HG03060 (cell line): ENCODE results near the gene ATE1.
"Not testable (repeated sequence)": the region's sequence is repeated elsewhere in the genome, so short reads cannot be mapped to it uniquely, and the experiment has no call there.

Experiments
- ATAC-seq: cut with Tn5 transposase; IDR thresholded peaks from one replicate; pipeline ENCODE4 v1.9.1; 2021; ENCODE audit warnings: low read depth, moderate number of reproducible peaks; ENCODE audit not compliant: unreplicated experiment

The ATE1 gene

DNA sequence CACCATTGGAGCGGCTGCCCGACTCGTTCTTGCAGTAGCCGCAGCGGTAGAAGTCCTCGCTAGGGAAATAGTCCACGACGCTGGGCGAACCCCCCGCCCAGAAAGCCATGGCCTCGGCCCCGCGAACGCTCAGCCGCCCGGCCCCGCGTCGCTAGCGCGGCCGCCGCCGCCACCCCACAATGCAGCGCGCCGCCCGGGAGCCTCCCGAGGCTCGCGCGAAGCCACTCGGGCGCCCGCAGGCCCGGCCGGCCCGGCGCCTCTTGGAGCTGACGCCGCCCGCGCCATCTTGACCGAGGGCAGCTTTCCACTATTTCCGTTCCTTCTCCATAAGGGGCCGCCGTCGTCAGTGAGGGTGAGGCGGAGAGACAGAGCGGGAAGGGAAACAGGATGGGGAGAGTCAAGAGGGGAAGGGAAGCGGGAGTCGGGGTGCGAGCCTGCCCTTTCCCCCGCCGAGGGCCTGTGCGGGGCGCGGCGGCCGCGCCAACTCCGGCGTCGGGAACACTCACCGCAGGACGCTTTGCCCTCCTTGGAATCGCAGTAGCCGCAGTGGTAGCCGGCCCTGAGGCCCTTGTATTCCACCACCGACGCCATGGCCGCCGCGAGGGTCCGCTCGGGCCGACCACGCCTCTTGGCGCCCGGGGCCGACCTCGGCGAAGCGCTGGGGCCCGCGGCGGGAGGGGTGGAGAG, at the start of gene ATE1:
ATE1 (minus strand) TSS at position 191 of the 687 bp plus-strand sequence; CDS start at position 109, 82 bp downstream.
- ATAC-seq, result peak; percentile 44

- no peak for ATAC-seq
These were observed 48.8 kb upstream of the ATE1 start for GRCh38 chr10:121976607-121977006.

- no peak for ATAC-seq
These were observed 47.7 kb upstream of the ATE1 start for GRCh38 chr10:121975295-121976086.

DNA sequence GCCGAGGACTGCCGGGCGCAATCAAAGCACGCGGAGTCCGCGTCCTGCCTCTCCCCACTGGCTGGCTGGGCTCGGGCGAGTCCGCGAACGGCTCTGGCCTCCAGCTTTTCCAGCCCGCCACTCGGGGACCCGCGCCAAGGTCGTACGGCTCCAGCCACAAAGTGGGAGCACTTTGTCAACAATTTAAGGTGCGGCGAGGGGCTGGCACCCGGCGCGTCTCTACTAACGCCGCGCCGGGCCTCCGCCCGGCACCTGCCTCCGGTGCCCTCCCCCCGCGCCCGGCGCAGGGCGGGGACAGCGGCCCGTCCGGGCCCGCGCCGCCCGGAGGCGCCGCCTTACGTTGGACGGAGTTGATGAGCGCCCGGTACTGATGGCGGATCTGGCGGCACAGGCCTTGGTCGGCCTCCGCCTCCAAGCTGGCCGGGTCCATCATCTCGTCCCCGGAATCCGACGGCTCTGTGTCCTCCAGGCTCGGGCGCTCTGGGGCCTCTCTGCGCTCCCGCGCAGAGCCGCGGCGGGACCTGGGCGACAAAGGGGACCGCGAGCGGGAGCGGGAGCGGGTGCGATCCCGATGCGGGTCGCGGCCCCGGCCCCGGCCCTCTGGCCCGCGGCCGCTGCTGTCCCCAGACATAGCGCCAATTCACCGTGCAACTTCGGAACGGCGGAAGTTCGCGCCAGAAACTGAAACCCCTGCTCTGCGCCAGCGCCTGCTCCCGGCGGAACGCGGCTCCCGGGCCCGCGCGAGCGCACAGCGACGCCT, 46.9 kb upstream of the ATE1 start, which contains the start of gene NSMCE4A:
NSMCE4A (minus strand) TSS at position 683 of the 760 bp plus-strand sequence; CDS start at position 631, 52 bp downstream.
- peak; percentile 43 for ATAC-seq

- no peak for ATAC-seq
These were observed 46.2 kb upstream of the ATE1 start for GRCh38 chr10:121974019-121974534.

- not testable (repeated sequence) for ATAC-seq
These were observed 41.3 kb upstream of the ATE1 start for GRCh38 chr10:121969086-121969485.

DNA sequence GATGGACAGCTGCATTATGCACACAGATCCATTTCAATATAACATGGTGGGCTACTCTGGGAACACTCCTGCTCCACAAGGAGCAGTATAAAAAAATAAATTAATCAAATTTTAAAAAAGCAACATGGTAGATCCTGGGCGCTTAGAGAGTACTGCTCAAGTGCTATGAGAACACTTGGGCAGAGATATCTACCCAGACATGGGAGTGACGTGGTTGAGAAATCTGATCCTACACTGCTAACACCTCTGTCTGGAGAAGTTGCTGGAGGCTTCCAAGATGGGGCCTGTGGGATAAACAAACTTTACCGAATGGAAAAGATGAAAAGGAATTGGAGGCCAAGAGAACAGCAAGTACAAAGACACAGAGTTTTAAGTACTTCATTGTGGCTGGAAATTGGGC, 38.2 kb upstream of the ATE1 start:
- no peak for ATAC-seq

DNA sequence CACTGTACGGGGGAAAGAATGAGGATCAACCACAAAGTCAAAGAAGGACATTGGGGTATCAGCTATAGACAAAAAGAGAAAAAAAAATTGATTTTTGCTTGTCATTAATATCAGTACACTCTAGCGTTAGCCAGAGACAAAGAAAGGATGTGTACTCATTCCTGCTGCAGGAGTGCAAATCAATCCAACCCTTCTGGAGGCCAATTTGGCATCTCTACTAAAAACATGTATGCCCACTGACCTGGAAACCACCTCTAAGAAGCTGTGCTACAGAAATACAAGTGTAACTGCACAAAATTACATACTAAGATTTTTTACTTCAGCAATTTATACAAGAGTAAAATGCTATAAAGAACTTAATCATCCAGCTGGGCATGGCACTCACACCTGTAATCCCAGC, 33.6 kb upstream of the ATE1 start:
- ATAC-seq, result no peak

- ATAC-seq, result no peak
These were observed 31.8 kb upstream of the ATE1 start for GRCh38 chr10:121959671-121960070.

- ATAC-seq, result no peak
These were observed 28.6 kb upstream of the ATE1 start for GRCh38 chr10:121956111-121957061.

DNA sequence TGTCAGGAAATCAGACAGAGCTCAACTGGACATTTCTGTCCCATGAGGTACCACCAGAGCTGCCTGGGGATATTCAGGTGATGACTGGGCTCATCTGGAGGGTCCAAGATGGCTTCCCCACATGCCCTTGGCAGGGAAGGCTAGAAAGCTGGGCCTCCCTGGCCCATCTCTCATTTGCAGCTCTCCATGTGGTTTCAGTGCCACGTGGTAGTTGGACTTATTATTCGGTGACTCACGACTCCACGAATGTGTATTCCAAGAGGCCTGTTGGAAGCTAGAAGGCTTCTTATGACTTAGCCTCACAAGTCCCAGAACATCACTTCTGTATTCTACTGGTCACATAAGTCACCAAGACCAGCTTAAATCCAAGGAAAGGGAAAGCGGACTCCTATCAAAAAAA, 24.4 kb upstream of the ATE1 start:
- no peak for ATAC-seq

DNA sequence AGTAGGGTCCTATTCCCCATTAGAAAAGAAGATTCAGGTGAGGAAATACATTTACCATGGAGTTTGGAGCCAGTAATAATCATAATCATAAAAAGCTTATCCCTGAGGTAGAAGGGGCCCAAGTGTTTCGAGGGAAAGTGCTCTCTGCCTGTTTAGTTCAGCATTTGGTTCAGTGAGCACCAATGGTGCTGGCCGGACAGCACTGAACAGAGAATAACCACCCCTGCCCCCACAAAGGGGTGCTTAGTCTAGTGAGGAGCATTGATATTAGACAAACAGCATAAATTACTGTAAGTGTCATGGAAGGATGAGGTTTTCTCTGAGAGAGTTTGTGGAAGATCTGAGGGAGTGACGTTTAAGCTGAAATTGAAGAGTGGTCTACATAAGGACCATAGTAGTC, 21.6 kb upstream of the ATE1 start:
- no peak for ATAC-seq

GRCh38 chr10:121949049-121949448, 21.2 kb upstream of the ATE1 start:
- no peak for ATAC-seq

GRCh38 chr10:121947343-121948330, 19.8 kb upstream of the ATE1 start:
- no peak for ATAC-seq

DNA sequence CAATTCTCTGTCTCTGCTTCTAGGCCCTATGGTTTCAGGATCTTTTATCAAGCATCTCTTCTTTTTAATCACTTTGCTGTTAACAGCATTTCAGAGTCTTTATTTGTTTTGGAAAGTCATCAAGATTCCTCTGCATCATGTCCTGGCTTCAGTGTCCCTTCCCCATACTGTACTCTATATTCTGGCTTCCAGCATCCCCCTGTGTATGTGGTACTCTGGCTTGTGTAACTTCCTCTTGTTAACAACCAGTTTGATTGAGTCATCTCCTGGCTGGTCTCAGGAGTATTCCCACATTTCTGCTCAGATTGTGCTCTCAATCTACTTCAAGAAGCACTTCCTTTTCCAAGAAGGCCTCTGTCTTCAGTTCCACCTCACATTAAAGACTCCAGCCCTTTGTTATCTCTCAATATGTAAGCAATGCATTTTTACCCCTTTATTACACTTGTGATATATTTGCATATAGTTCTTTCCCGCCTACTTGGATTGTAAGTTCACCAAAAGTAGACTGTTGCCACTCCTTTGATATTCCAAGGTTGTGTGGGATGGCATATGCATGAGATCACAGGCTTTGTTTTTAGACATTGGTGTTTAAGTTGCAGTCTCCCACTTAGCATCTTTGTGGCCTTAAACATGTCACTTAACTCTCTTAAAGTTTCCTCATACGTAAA, 15.1 kb upstream of the ATE1 start:
- no peak for ATAC-seq

DNA sequence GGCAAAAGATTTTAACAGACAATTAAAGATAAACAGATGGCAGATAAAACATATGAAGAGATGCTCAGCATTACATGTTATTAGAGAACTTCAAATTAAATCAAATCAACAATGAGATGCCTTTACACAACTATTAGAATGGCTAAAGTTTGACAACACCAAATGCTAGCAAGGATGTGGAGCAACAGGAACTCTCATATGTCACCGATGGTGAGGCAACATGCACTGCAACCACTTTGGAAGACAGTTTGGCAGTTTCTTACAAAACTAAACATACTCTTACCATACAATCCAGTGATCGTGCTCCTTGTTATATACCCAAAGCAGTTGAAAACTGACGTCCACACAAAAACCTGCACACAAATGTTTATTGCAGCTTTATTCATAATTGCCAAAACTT, 13.7 kb upstream of the ATE1 start:
- ATAC-seq, result no peak

- no peak for ATAC-seq
These were observed 8.5 kb upstream of the ATE1 start for GRCh38 chr10:121936295-121936694.

- ATAC-seq, result no peak
These were observed 7.9 kb upstream of the ATE1 start for GRCh38 chr10:121935702-121936101.
